Naive thymus-derived CD4-positive, alpha-beta T cell (primary cell): ENCODE results near the gene KRTCAP2. TPM values are rescaled to one million over a fixed set of nuclear protein-coding genes. Genes with fewer than 3 reads are reported as not detected.
"Not testable (repeated sequence)": the region's sequence is repeated elsewhere in the genome, so short reads cannot be mapped to it uniquely, and the experiment has no call there.

Experiments used
- ATAC-seq: fragments of 150-1000 bp; cut with Tn5 transposase; 2 replicates; pipeline ENCODE4 v1.10.0; 2021; ENCODE audit warnings: mild to moderate bottlenecking, moderate library complexity
- CTCF ChIA-PET: fragments of 350-600 bp; sonication (Branson Sonifier 250); formaldehyde crosslinking; loops from one replicate; lab custom pipeline; 2021; ENCODE audit warnings: antibody characterized with exemption; lab: Charles Lee
- POLR2A ChIA-PET: fragments of 350-600 bp; sonication (Branson Sonifier 250); formaldehyde crosslinking; loops from one replicate; lab custom pipeline; 2021; ENCODE audit warnings: antibody characterized with exemption, inconsistent platforms; lab: Charles Lee
- DNase-seq, 9 donors: peaks; one replicate each; pipeline versions ENCODE4 v3.0.0 to v3.0.0-alpha.2; 2020 to 2022; ENCODE audit warnings: mixed read lengths in 1 of 9
- H3K27ac ChIP-seq: one replicate; pipeline ENCODE4 v1.7.0; 2013; ENCODE audit warnings: mild to moderate bottlenecking, low read depth, low read length, moderate library complexity
- H3K27me3 ChIP-seq, 2 donors: one replicate each; pipeline ENCODE4 v1.7.0; 2013; ENCODE audit warnings: low read length in 2 of 2, mild to moderate bottlenecking in 2 of 2, moderate library complexity in 2 of 2; ENCODE audit not compliant: control insufficient read depth in 2 of 2, insufficient read depth in 2 of 2
- H3K36me3 ChIP-seq, 3 experiments: 1 replicate in 2 of 3; 2 replicates in 1 of 3; pipeline ENCODE4 v1.7.0; 2013; ENCODE audit warnings: low read length in 3 of 3, mild to moderate bottlenecking in 3 of 3, moderate library complexity in 1 of 3; ENCODE audit not compliant: insufficient read depth in 3 of 3, control insufficient read depth in 2 of 3
- H3K4me1 ChIP-seq, 2 donors: one replicate each; pipeline ENCODE4 v1.7.0; 2013; ENCODE audit warnings: low read length in 2 of 2, mild to moderate bottlenecking in 2 of 2, moderate library complexity in 1 of 2; ENCODE audit not compliant: control insufficient read depth in 2 of 2, insufficient read depth in 2 of 2
- H3K4me3 ChIP-seq: 2 replicates; pipeline ENCODE4 v1.7.0; 2013; ENCODE audit warnings: mild to moderate bottlenecking, low read length
- H3K9me3 ChIP-seq, 3 experiments: 1 replicate in 2 of 3; 2 replicates in 1 of 3; pipeline ENCODE4 v1.7.0; 2013; ENCODE audit warnings: low read length in 3 of 3; ENCODE audit not compliant: control insufficient read depth in 2 of 3
- H3K27ac Mint-ChIP-seq, 9 donors: one replicate each; pipeline ENCODE4 v1.8.0; 2020 to 2022; ENCODE audit warnings: mixed read lengths in 9 of 9, mild to moderate bottlenecking in 8 of 9, moderate library complexity in 5 of 9, inconsistent platforms in 2 of 9
- H3K27me3 Mint-ChIP-seq, 5 donors: one replicate each; pipeline ENCODE4 v1.8.0; 2021 to 2022; ENCODE audit warnings: mixed read lengths in 5 of 5, mild to moderate bottlenecking in 1 of 5
- H3K36me3 Mint-ChIP-seq, 5 donors: one replicate each; pipeline ENCODE4 v1.8.0; 2020 to 2022; ENCODE audit warnings: mixed read lengths in 5 of 5, mild to moderate bottlenecking in 3 of 5, inconsistent platforms in 1 of 5
- H3K4me1 Mint-ChIP-seq, 7 donors: one replicate each; pipeline ENCODE4 v1.8.0; 2020 to 2022; ENCODE audit warnings: mixed read lengths in 7 of 7, mild to moderate bottlenecking in 3 of 7, inconsistent platforms in 1 of 7
- H3K4me3 Mint-ChIP-seq, 10 donors: one replicate each; pipeline ENCODE4 v1.8.0; 2020 to 2022; ENCODE audit warnings: mild to moderate bottlenecking in 10 of 10, mixed read lengths in 10 of 10, moderate library complexity in 6 of 10, inconsistent platforms in 2 of 10
- H3K9me3 Mint-ChIP-seq, 11 donors: one replicate each; pipeline ENCODE4 v1.8.0; 2020 to 2022; ENCODE audit warnings: mixed read lengths in 11 of 11, mild to moderate bottlenecking in 4 of 11, inconsistent platforms in 1 of 11, moderate library complexity in 1 of 11
- intact Hi-C, 2 donors: fragments of 100-400 bp; cut with micrococcal nuclease; formaldehyde crosslinking; loops; one replicate each; pipeline ENCODE4 v1.15.1; 2023
- polyA plus RNA-seq, 2 donors: library from polyadenylated mRNA; unstranded; fragments of 300-500 nt; fragmentation: Illumina TruSeq; gene quantifications; one replicate each; pipeline ENCODE4 v1.2.3, GENCODE V29; 2021
- total RNA-seq, 6 experiments: library from RNA in 5 of 6; stranded (reverse) in 5 of 6; gene quantifications; 1 replicate in 5 of 6; 2 replicates in 1 of 6; pipeline ENCODE4 v1.2.3 and lab custom pipeline; 2021 to 2026

KRTCAP2 gene
- total and polyA plus RNA-seq, 7 experiments from 2014 or later, result 97.4 to 469 (median 159) TPM

DNA sequence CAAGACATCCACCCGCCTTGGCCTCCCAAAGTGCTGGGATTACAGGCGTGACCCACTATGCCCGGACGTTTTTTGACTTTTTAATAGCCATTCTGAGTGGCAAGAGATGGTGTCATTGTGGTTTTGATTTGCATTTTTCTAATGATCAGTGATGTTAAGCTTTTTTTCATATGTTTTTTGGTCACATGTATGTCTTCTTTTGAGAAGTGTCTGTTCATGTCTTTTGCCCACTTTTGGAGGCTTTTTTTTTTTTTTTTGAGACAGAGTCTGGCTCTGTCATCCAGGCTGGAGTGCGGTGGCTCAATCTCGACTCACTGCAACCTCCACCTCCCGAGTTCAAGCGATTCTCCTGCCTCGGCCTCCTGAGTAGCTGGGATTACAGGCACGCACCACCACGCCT lies 8.5 kb downstream of the KRTCAP2 start:
- CTCF ChIA-PET, result interaction anchor here (0.6 to 6.6 kb wide), 3 partner anchors 8 to 73 kb away, joined by 4 to 88 read pairs (median 5); partner anchors contain the start of gene KRTCAP2
- H3K27me3 ChIP-seq, H3K9me3 ChIP-seq, H3K36me3 Mint-ChIP-seq, H3K27ac ChIP-seq, H3K27me3 Mint-ChIP-seq, H3K4me3 ChIP-seq, H3K27ac Mint-ChIP-seq, H3K9me3 Mint-ChIP-seq, ATAC-seq, H3K4me3 Mint-ChIP-seq, DNase-seq, intact Hi-C loops: not testable (repeated sequence)
- POLR2A ChIA-PET, result interaction anchor here (1.8 kb wide), 1 partner anchor 69 kb away, joined by 6 read pairs; no protein-coding TSS in a partner anchor
- peaks cover 0 to 10% (median 0%) of the 10 kb centered on the region in 3 experiments for H3K36me3 ChIP-seq
- peaks cover 10 to 19% (median 14%) of the 10 kb centered on the region in 7 donors for H3K4me1 Mint-ChIP-seq
- peaks cover 5 to 13% of the 10 kb centered on the region in 2 donors for H3K4me1 ChIP-seq

DNA sequence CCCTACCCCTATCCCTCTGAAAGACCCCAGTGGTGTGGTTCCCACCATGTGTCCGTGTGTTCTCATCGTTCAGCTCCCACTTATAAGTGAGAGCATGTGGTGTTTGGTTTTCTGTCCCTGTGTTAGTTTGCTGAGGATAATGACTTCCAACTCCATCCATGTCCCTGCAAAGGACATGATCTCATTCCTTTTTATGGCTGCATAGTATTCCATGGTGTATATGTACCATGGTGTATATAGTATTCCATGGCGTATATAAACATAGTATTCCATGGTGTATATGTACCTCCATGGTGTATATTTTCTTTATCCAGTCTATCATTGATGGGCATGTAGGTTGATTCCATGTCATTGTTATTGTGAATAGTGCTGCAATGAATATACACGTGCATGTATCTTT lies 9.3 kb downstream of the KRTCAP2 start:
- H3K9me3 ChIP-seq, H3K4me3 ChIP-seq, H3K9me3 Mint-ChIP-seq, H3K27ac ChIP-seq, H3K27me3 ChIP-seq, ATAC-seq, POLR2A ChIA-PET, H3K36me3 ChIP-seq, H3K36me3 Mint-ChIP-seq, H3K27ac Mint-ChIP-seq, intact Hi-C loops, DNase-seq, H3K27me3 Mint-ChIP-seq, H3K4me3 Mint-ChIP-seq: not testable (repeated sequence)
- H3K4me1 ChIP-seq, result peaks cover 5 to 13% of the 10 kb centered on the region in 2 donors
- peaks cover 4 to 14% (median 11%) of the 10 kb centered on the region in 7 donors for H3K4me1 Mint-ChIP-seq
- CTCF ChIA-PET, result interaction anchor here (1.7 to 1.8 kb wide), 2 partner anchors 9 to 72 kb away, joined by 5 to 7 read pairs; partner anchors contain the start of gene KRTCAP2

DNA sequence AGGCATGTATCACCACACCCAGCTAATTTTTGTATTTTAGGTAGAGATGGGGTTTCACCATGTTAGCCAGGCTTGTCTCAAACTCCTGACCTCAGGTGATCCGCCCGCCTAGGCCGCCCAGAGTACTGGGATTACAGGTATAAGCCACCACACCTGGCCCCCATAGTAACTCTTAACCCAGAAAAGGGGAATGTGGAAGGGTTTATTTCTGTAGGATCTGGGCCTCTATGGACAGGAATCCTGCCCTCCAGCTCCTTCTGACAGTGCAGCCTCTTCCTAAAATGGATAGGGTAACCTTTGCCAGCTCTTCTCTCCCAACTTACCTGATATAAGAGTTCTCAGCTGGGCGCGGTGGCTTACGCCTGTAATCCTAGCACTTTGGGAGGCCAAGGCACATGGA lies 10.5 kb downstream of the KRTCAP2 start:
- POLR2A ChIA-PET, result not testable (repeated sequence)

DNA sequence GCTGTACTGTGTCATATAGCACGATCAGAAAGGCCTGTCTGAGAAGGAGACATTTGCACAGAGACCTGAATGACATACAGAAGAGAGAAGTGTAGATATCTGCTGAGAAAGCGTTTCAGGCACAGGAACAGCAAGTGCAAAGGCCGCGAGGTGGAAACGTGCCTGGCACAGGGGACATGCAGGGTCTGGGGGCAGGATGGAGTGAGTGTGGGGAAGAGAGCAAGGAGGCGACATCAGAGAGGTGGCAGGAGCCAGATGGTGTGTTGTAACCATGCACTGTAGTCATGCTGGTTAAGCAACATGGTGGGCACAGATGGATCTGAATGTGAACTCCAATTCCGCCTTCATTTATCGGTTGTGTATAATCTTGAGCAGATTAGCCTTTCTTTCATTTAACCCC lies 13.0 kb downstream of the KRTCAP2 start:
- Mint-ChIP-seq H3K4me3 (no peak overlapping the region), H3K27ac (no peak overlapping the region), H3K9me3 (no peaks in the 10 kb centered on the region), H3K27me3 (peaks cover 0 to 11% (median 0%) of the 10 kb centered on the region in 5 donors), H3K36me3 (no peaks in the 10 kb centered on the region), H3K4me1 (no peaks in the 10 kb centered on the region)
- ChIA-PET POLR2A (interaction anchor here (1.0 kb wide), 1 partner anchor 24 kb away, joined by 3 read pairs; the partner anchor contains the start of gene SLC50A1), CTCF (interaction anchor here (1.3 to 1.6 kb wide), 2 partner anchors 13 to 69 kb away, joined by 5 read pairs; partner anchors contain the start of gene KRTCAP2)
- no peaks in the 10 kb centered on the region for H3K4me1 ChIP-seq
- no peak overlapping the region for H3K27ac ChIP-seq
- intact Hi-C loops, result no loop called here
- H3K4me3 ChIP-seq, result no peak overlapping the region
- ATAC-seq (no peak), DNase-seq (no peak)
- H3K9me3 ChIP-seq, result no peaks in the 10 kb centered on the region
- H3K27me3 ChIP-seq, result no peaks in the 10 kb centered on the region
- H3K36me3 ChIP-seq, result no peaks in the 10 kb centered on the region

More for the DNA sequence above, 10.5 kb downstream of the KRTCAP2 start:
- H3K9me3 ChIP-seq, H3K9me3 Mint-ChIP-seq, H3K27me3 ChIP-seq, H3K27ac Mint-ChIP-seq, H3K4me3 Mint-ChIP-seq, H3K4me3 ChIP-seq, H3K4me1 ChIP-seq, ATAC-seq, H3K27me3 Mint-ChIP-seq, H3K36me3 Mint-ChIP-seq, DNase-seq, H3K36me3 ChIP-seq, H3K27ac ChIP-seq, intact Hi-C loops, H3K4me1 Mint-ChIP-seq: not testable (repeated sequence)
- CTCF ChIA-PET, result interaction anchor here (0.7 to 1.7 kb wide), 2 partner anchors 10 to 74 kb away, joined by 5 to 7 read pairs; partner anchors contain the start of gene KRTCAP2

DNA sequence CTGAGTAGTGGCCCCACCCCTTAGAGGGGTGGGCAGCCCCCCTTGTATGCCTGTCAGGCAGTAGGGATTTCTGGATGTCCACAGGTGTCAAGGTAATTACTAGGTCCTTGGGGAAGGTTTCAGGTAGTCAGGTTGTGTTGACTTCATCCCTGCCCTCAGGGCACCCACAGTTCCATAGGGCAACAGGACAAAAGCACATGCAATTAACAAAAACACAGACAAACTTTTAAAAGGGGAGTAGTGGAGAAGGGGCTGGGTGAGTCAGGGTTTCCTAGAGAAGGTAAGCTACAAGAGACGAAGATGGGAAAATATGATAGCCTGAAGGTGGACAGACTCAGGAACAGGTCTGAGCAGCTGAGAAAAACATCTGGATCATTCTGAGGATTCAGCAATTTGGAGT lies 14.1 kb downstream of the KRTCAP2 start:
- Mint-ChIP-seq H3K4me3 (no peak overlapping the region), H3K27me3 (peaks cover 0 to 17% (median 0%) of the 10 kb centered on the region in 5 donors), H3K9me3 (no peaks in the 10 kb centered on the region), H3K27ac (no peak overlapping the region), H3K36me3 (no peaks in the 10 kb centered on the region), H3K4me1 (no peaks in the 10 kb centered on the region)
- Histone ChIP-seq H3K36me3 (no peaks in the 10 kb centered on the region), H3K27ac (no peak overlapping the region), H3K9me3 (no peaks in the 10 kb centered on the region), H3K27me3 (no peaks in the 10 kb centered on the region), H3K4me1 (no peaks in the 10 kb centered on the region), H3K4me3 (no peak overlapping the region)
- ATAC-seq (no peak), DNase-seq (no peak)
- intact Hi-C loops, result no loop called here
- CTCF ChIA-PET, result interaction anchor here (0.8 to 1.3 kb wide), 2 partner anchors 67 to 362 kb away, joined by 3 to 5 read pairs; no protein-coding TSS in a partner anchor
- POLR2A ChIA-PET, result no interaction called here

DNA sequence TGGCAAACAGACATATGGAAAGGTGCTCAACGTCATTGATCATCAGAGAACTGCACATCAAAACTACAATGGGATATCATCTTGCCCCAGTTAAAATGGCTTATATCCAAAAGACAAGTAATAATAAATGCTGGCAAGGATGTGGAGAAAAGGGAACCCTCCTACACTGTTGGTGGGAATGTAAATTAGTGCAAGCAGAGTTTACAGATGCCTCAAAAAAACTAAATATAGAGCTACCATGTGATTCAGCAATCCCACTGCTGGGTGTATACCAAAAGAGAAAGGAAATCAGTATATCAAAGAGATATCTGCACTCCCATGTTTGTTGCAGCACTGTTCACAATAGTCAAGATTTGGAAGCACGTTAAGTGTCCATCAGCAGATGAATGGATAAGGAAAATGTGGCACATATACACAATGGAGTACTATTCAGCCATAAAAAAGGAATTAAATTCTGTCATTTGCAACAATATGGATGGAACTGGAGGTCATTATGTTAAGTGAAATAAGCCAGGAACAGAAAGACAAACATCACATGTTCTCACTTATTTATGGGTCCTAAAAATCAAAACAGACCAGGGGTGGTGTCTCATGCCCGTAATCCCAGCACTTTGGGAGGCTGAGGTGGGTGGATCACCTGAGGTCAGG lies 17.0 kb downstream of the KRTCAP2 start:
- DNase-seq, H3K4me3 Mint-ChIP-seq, H3K27ac ChIP-seq, H3K4me1 Mint-ChIP-seq, H3K9me3 ChIP-seq, H3K27ac Mint-ChIP-seq, H3K27me3 ChIP-seq, ATAC-seq, POLR2A ChIA-PET, H3K9me3 Mint-ChIP-seq, H3K4me3 ChIP-seq, intact Hi-C loops, H3K4me1 ChIP-seq, H3K36me3 Mint-ChIP-seq, H3K36me3 ChIP-seq: not testable (repeated sequence)
- CTCF ChIA-PET, result interaction anchor here (1.6 kb wide), 1 partner anchor 65 kb away, joined by 4 read pairs; no protein-coding TSS in a partner anchor
- peaks cover 0 to 29% (median 0%) of the 10 kb centered on the region in 5 donors for H3K27me3 Mint-ChIP-seq
